C4-2B (cell line): Measurements from ENCODE around the gene SHISA6.

ENCODE experiments used
- H3K27ac ChIP-seq: fragments of 450-650 bp; 2 replicates; pipeline ENCODE4 v1.5.1; 2017
- ZFX ChIP-seq: fragments of 450-650 bp; IDR thresholded peaks from 2 replicates; pipeline ENCODE4 v1.6.1; 2017
- TF ChIP-seq, protein P1 (sequence below): fragments of 450-650 bp; conservative IDR thresholded peaks from 2 replicates; pipeline ENCODE4 v1.5.1; 2017; ENCODE audit warnings: mild to moderate bottlenecking

Gene SHISA6

DNA sequence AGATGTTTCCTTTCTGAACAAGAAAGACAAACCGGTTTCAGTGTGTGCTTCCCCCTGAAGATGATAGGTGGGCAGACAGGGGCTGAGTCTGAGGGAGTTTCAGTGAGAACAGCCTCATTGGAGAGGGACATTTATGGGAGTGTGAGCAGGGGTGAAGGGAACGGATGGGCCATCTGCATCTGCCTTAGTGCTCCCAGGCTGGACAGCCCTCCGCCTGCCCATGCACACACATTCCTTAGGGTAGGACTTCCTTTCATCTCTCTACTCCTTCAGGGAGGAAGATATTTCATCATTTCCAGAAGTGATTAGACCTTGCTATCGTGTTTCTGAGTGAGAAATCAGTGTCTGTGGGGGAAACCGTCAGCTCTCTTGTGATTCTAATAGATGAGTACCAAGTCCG lies 3.8 kb downstream of the SHISA6 start:
- H3K27ac ChIP-seq, result no peak overlapping the region
- TF ChIP-seq, protein P1, sequence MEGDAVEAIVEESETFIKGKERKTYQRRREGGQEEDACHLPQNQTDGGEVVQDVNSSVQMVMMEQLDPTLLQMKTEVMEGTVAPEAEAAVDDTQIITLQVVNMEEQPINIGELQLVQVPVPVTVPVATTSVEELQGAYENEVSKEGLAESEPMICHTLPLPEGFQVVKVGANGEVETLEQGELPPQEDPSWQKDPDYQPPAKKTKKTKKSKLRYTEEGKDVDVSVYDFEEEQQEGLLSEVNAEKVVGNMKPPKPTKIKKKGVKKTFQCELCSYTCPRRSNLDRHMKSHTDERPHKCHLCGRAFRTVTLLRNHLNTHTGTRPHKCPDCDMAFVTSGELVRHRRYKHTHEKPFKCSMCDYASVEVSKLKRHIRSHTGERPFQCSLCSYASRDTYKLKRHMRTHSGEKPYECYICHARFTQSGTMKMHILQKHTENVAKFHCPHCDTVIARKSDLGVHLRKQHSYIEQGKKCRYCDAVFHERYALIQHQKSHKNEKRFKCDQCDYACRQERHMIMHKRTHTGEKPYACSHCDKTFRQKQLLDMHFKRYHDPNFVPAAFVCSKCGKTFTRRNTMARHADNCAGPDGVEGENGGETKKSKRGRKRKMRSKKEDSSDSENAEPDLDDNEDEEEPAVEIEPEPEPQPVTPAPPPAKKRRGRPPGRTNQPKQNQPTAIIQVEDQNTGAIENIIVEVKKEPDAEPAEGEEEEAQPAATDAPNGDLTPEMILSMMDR, result no peak
- TF ChIP-seq ZFX, result no peak

DNA sequence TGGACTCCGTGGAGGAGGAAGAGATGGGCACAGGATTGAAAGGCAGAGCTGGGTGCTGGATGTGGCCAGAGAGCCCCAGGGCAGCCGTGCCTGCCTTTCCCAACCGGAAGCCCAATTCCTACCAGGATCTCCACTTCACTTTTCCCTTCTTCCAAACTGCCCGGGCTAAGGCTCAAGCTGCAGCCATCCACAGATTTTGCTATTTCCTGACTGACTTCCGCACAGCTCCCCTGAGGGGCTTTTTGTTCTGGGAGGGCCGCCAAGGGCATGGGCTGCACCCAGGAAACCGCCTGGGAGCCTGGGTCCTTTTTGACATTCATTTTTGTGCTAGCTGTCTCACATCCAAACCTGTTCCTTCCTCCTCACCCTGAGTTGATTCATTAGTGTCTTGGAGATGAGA lies 4.2 kb downstream of the SHISA6 start:
- TF ChIP-seq, protein P1, result no peak
- no peak for TF ChIP-seq ZFX
- no peak overlapping the region for H3K27ac ChIP-seq

DNA sequence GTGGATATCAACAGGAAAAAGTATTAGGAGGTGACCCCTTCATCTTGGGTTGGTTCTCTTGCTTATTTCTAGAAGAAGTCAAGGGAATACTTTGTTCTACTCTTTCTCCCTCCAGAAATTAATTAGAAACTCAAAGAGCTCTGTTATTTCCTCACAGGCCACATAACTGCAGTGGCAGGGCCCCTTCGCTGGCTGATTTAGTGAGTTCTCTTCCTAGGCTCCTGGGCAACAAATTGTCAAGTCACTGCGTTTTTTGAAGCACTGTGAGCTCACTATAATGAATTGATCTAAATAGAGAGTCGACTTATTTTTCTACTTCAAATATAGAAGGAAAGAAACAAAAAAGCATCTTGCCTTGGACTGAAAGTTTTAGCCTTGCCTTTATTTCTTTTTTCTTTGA lies 4.8 kb downstream of the SHISA6 start:
- H3K27ac ChIP-seq, result no peak overlapping the region
- TF ChIP-seq, protein P1, result no peak
- no peak for TF ChIP-seq ZFX

DNA sequence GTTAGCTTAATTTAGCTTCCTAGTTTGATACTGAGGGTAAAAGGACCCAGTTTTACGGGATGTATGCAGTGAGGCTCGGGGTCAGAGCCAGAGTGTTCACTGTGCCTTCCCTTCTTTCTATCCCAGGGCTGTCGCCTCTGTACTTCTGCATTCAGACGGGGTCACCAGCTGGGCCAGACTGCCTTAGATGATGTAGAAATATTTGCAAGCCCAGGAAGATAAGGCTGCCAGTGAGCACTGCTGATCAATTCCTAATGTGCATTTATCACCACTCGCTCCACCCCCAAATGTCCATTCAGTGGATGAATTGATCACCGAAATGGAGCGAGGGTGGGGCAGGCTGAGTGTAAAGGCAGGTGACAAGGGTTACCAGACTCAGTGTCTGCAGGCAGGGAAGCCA lies 9.1 kb downstream of the SHISA6 start:
- no peak overlapping the region for H3K27ac ChIP-seq
- TF ChIP-seq, protein P1, result no peak
- TF ChIP-seq ZFX, result no peak

DNA sequence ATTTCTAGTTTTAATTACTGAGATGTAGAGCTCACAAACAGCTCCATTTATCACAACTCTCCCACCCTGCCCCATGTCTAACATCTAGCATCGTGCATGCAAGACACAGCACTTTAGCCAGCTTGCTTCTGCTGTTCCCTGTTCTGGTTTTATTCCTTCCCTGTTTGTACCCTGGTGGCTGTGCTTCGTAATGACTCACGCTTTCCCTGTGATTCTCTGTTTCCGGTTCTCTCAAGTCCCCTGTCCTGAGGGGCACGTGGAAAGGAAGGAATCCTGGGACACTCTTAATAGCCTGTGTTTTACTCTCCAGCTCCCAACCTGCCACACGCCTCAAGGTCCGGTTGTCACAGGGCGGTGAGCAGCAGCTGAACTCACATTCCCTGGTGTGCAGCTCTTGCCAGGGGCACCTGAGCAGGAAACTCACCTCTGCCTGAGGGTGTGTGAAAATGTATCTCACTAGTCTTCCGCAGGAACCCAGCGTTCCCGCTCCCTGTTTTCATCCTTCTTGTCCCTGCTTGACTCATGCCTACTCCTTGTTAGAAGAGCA lies 10.6 kb downstream of the SHISA6 start:
- no peak overlapping the region for H3K27ac ChIP-seq
- TF ChIP-seq, protein P1, result no peak; the same call in 1 of the 2 replicates
- no peak for TF ChIP-seq ZFX

DNA sequence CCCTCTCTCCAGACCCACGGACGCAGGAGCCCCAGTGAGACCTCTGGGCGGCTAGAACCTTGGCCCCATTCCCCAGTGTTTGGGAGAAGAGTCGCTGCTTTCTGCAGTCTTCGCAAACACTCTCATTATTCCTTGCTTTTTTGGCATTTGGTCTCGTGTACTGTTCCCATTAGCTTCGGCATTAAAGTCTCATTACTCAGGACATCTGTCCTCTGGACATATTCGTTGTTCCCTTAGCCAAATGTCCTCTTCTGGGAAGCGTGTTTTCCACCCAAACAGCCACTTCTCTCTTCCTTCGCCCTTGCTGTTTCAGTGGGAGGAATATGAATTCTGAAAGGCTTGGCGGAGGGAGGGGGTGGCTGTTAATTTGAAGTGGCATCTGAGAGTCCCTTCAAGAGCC lies 11.1 kb downstream of the SHISA6 start:
- no peak for TF ChIP-seq ZFX
- TF ChIP-seq, protein P1, result no peak
- H3K27ac ChIP-seq, result no peak overlapping the region

DNA sequence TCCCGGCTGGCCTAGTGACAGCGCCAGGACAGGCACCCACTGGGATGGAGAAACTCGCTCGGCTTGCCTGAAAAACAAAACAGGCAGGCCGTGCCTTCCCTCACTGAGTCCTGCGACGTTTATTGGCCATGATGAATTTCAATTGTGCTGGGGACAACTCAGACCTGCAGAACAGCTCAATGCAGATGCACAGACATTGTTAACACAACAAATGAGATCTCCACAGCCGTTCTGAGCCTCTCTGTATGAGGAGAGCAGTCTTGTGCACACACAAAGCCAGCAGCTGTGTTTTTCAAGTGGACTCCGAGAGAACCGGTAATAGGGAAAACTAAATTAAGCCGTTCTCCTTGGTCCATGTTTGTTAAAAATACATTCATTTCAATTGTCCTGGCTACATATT lies 15.9 kb downstream of the SHISA6 start:
- TF ChIP-seq ZFX, result no peak
- TF ChIP-seq, protein P1, result no peak
- no peak overlapping the region for H3K27ac ChIP-seq
